NB4 (cell line): Measurements from ENCODE around the gene KCNMB2.

Experiments used
- DNase-seq: peaks from one replicate; pipeline ENCODE4 v3.0.0; 2010; ENCODE audit warnings: low read depth
- H3K4me3 ChIP-seq: one replicate; pipeline ENCODE4 v1.5.1; 2011; ENCODE audit warnings: mild to moderate bottlenecking, low read depth, low read length, moderate library complexity
- CTCF ChIP-seq: IDR thresholded peaks from one replicate; pipeline ENCODE4 v1.5.1; 2012; ENCODE audit warnings: low read depth, low read length
- MAX ChIP-seq: IDR thresholded peaks from 2 replicates; pipeline ENCODE4 v1.6.1; 2011; ENCODE audit warnings: low read depth, low read length
- MYC ChIP-seq: IDR thresholded peaks from 2 replicates; pipeline ENCODE4 v1.6.1; 2011; ENCODE audit warnings: low read depth, low read length
- POLR2A ChIP-seq: IDR thresholded peaks from 2 replicates; pipeline ENCODE4 v1.6.1; 2011; ENCODE audit warnings: mild to moderate bottlenecking; ENCODE audit not compliant: insufficient read length; ENCODE audit errors: extremely low read depth

Gene KCNMB2

GRCh38 chr3:178618197-178618596, 82.0 kb downstream of the KCNMB2 start:
- DNase-seq = peak; percentile 6
- TF ChIP-seq MYC = no peak
- TF ChIP-seq CTCF = no peak
- no peak for TF ChIP-seq POLR2A
- no peak for TF ChIP-seq MAX
- H3K4me3 ChIP-seq = no peak overlapping the region

GRCh38 chr3:178618896-178619295, 82.7 kb downstream of the KCNMB2 start:
- H3K4me3 ChIP-seq = no peak overlapping the region
- TF ChIP-seq MYC (no peak), CTCF (no peak), POLR2A (no peak), MAX (no peak)
- no peak for DNase-seq

- DNase-seq = no peak
- H3K4me3 ChIP-seq = no peak overlapping the region
- TF ChIP-seq POLR2A (no peak), MYC (no peak), CTCF (no peak), MAX (no peak)
Measured at GRCh38 chr3:178623666-178624255, 87.5 kb downstream of the KCNMB2 start.

GRCh38 chr3:178624276-178624675, 88.0 kb downstream of the KCNMB2 start:
- H3K4me3 ChIP-seq = no peak overlapping the region
- TF ChIP-seq MYC (no peak), MAX (no peak), POLR2A (no peak), CTCF (no peak)
- no peak for DNase-seq

- no peak for DNase-seq
- H3K4me3 ChIP-seq = no peak overlapping the region
- no peak for TF ChIP-seq POLR2A
- TF ChIP-seq MYC = no peak
- TF ChIP-seq CTCF = no peak
- TF ChIP-seq MAX = no peak
Measured at GRCh38 chr3:178625053-178625600, 88.9 kb downstream of the KCNMB2 start.
